HG02588 (cell line): ENCODE results near the gene MICU1.
"Not testable (repeated sequence)": the region's sequence is repeated elsewhere in the genome, so short reads cannot be mapped to it uniquely, and the experiment has no call there.

ENCODE experiments used
- ATAC-seq: cut with Tn5 transposase; IDR thresholded peaks from one replicate; pipeline ENCODE4 v1.9.1; 2021; ENCODE audit warnings: mild to moderate bottlenecking, moderate library complexity; ENCODE audit not compliant: unreplicated experiment

The MICU1 gene

DNA sequence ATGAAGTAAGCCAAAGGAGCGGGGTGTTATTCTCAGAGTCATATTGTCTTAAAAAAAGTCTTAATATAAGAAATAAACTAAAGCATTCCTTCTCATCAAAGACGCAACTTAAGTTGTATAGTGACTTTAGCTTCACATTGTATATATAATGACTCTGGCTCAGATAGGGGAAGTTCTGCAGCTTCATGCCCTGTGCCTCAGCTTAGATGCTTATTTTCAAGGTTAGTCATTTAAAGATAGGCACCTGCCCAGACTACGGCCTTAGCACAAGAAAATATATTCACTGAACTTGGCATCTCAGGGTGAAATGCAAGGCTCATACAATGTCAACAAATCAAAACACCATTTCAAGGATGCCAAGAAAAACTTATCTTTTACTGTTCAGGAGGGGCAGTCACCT is 218.4 kb downstream of the MICU1 start:
- ATAC-seq = no peak

DNA sequence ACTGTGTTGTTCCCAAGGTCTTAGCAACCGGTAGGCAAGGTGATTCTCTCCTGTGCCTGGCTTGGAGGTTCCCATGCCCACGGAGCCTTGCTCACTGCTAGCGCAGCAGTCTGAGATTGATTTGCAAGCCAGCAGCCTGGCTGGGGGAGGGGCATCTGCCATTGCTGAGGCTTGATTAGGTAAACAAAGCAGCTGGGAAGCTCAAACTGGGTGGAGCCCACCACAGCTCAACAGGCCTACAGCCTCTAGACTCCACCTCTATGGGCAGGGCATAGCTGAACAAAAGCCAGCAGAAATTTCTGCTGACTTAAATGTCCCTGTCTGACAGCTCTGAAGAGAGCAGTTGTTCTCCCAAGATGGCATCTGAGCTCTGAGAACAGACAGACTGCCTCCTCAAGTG is 230.3 kb downstream of the MICU1 start:
- ATAC-seq = not testable (repeated sequence)

DNA sequence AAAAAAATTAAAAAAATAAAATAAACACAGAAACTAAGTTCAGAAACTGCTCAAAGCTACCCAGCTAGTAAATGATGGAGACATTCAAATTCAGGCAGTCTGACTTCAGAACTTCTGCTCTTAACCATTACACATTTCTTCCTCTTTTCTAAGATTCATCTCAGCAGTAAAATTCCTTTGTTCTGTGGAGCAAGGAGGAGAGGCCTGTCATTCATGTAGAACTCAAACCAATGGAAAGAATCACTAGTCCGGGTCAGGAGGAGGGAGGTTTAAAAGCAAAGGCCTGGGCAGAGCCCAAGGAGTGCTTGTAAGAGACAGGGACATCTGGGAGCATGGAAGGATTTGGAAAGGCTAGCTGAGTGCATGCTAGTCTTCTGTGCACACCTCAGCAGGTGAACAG is 233.3 kb downstream of the MICU1 start:
- ATAC-seq = no peak

DNA sequence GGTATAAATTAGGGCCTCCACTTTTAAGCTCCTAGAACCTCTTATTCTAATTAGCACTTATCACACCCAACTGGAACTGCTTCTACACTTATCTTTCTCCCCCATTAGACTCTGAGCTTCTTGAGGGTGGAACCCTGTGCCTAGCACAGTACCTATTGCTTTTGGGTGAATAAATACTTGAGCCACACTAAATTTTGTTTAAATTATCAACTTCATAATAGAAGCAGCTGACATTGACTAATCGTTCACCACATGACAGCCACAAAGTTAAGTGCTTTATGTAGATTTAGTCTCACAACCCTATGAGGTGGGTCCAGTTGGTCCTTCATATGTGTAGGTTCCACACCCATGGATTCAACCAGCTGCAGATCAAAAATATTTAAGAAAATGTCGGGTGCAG is 235.1 kb downstream of the MICU1 start:
- ATAC-seq = no peak

DNA sequence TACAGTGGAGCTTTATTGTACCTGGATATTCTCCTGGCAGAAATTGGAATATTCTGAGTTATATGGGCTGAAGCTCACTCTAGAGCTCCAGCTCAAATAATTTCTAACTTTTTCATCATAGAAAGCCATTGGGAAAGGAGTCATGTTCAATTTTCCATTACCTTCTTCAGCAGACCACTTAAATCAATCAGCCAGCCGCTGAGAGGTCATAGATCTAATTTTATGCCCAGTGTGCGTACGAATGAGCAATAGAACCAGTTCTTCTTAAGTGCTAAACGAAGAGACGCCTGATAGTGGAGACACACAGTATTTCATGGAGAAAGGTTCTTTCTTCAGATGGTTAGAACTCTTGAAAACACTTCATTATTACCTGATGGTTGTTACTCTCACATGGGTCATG is 236.2 kb downstream of the MICU1 start:
- no peak for ATAC-seq

DNA sequence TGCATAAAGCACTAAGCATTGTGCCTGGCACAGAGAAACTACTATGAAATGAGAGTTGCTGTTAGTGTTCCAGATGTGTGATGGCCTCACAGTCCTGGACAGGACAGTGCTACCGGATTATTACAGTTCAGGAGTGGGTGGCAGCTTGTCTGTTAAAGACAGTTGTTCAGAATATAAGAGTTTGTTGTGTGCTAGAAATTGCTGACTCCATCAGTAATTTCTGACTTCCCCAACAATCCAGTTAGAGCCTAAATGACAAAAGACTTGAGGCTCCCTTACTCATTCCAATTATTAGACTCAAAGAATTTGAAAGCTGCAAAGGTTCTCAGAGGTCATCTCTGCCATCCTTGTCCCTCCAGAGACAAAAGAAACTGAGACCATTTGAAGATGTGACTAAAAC is 236.9 kb downstream of the MICU1 start:
- ATAC-seq = no peak

DNA sequence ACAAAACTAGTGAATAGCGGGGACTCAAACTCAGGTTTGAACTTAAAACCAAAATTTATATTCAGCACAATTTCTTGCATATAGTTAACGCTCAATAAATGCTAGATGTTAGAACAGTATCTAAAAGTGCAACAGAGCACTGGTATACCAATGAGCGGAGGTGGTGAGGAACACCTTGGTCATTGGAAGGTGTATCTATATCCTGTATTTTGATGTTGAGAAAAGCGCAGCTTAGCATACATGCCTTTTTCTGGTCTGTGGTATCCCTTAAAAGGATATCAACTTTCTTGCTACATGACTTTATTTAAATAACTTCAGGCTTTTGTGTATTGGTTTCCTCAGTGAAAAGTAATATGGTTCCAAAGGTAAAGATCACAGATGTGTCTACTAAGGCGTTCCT is 237.8 kb downstream of the MICU1 start:
- ATAC-seq = no peak

DNA sequence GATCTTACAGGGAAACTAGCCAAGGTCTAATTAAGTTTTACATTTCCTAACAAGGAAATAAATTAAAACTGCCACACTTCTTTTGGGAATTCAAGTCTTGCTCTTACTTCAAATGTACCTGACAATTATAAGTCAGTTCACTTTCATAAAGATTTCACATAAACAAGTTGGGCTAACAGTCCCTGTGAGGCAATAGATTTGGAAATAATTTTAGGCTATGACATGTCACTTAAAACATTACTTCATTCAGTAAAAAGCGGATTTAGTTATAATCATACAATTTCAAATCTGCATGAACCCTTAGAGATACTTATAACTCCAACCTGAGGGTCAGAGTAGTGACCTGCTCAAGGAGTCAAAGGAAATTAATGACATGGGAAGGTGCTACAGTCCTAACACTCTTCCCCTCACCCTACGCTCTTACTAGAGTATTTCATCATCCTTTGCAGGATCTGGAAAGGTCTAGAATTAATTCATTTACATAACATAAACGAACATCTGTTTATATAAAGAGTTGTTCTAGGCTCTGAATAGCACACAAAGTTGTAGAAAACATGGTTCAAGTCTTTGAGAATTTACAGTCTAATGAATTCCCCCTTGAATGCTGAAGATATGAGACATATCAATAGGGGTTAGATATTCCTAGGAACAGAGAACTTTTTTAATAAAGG is 238.8 kb downstream of the MICU1 start:
- no peak for ATAC-seq

DNA sequence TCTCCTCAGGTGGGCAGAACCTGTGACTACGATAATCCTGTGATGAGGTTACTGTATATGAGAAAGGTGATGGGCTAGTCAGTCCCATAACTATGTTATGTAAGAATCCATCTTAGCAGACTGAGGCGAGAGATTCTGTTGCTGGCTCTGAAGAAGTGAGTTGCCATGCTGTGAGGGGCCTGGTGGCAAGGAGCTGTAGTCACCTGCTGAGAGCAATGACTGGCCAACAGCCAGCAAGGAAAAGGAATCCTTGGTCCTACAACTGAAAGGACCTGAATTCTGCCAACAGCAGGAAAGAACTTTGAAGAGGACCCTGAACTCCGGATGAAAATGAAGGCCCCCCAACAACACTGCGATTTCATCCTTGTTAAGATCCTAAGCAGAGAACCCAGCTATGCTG is 240.2 kb downstream of the MICU1 start:
- no peak for ATAC-seq

DNA sequence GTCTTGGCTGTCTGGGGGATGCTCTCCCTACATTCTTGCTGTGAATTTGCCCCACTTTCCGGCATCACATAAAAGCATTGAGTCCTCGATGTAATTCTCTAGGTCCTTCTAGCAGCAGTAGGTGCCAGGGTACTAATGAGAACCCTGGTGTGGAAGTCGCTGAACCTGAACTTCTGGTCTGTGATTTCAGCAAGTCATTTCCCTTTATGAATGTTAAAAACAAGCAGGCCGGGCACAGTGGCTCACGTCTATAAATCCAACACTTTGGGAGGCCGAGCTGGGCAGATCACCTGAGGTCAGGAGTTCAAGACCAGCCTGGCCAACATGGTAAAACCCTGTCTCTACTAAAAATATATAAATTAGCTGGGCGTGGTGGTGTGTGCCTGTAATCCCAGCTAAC is 240.9 kb downstream of the MICU1 start:
- not testable (repeated sequence) for ATAC-seq

DNA sequence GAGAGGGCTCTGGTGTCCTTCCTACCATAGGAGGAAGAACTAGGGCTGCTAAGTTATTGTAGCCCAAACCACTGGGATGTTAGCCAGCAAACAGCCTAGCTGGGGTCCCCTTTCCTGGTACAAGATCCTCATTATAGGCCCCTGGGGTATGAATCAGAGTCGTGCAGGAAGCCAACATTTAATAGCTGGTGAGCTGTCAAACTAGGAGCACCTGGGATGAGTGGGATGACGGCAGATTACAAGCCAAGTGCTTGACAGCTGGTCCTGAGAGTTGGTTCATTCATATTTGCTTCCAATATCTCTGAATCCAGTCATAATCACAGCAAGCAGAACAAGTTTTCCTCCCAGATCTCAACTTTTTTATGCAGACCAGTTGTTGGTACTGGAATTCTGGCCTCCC is 246.1 kb downstream of the MICU1 start:
- no peak for ATAC-seq

DNA sequence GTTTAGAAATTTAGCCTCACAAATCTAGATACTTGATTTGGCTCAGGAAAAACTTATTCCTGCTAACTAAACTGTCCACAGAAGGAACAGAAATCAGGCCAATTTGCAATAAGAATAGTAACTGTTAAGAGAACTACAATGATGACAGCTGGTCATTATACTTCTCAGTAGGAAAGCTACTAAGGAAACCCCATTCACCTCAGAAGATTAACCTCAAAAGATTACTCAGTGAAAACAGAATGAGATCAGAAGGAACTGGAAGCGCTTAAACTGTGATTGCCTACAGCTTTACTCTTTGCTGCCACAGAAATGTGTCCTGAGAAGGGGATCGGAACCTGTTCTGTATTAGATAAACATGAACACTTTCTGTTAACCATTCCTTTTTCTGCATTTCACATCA is 246.8 kb downstream of the MICU1 start:
- no peak for ATAC-seq

DNA sequence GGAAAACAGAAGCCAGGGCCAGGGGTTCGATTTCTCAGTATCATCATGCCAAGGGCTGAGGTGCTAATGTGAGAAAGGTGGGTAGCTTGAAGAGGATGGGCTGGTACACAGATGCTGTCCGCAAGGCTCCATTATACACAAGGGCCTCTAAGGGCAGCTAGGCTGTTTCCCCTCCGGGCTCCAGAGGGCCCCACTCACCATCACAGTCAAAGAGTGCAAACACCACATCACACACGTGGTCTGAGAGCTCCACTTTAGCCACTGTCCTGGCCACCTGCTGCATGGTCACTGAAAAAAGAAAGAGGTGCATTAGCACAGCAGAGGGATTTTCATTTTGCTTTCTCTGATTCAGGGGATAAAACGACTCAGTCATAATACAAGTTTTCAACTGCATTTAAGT is 250.3 kb downstream of the MICU1 start:
- no peak for ATAC-seq

DNA sequence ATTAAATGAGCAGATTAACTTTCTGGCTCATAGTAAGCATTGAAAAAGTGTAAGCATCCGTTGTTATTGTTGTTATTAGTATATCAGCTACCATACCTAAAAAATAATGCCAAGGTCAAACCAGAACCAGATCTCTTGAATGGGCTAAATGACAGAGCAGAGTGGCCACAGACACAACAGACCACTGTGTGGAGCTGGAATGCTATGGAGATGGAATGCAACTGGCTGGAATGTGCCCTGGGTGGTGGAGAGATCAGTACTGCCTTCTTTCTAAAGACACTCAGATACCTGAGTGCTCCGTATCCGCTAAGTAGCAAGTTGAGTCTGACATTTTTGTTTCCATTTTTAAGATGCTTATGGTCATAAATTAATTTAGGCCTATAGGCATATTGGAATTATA is 250.7 kb downstream of the MICU1 start:
- no peak for ATAC-seq

DNA sequence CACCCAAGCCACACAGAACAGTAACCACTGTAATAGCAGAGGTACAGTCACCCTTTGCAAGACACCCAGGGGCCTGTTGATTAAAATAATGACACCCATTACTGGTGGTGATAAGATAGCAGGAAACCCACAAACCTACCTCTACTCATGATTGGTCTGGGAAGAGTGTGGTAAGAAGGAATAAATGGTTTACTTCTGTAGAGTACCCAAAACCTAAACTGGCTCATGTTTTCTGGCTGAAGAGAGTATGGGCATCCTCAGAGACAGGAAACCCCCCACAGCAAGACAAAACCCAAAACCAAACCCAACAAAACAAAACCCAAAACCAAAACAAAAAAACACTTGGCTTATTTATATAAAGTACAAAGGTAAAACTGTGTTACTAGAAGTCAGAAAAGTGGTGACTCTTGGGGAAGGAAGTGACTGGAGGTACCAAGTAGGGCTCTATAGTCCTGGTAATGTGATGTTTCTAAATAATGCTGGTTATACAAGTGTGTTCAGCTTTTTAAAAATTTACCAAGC is 255.6 kb downstream of the MICU1 start:
- ATAC-seq = no peak

DNA sequence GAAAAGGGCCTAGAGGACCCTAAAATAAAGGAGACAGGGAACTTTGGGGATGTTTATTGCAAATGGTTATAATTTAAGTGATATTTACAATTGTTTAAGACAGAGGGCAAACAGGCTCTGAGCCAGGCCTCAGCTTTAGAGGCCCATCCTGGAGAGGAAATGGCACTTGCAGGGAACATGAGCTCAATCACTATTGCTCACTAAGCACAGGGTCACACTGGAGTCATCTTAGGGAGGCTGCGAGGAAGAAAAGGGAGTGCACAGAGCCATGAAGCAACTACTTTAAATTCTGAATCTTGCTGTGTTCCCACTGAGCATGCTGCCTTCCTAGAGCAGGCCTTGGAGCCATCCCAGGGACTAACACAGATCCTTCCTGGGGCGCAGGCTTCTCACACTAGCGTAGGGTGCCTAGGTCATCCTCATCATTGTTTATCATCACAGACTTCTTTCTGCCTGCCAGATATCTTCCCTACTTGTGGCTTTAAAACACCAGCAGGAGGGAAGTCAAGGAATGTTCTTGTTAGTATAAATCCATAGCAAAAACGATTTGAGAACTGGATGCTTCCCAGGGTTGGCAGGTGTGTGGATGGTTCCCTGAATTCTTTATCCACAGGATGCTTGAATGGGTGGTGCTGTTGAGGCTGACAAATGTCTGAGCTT is 258.4 kb downstream of the MICU1 start:
- ATAC-seq = no peak

DNA sequence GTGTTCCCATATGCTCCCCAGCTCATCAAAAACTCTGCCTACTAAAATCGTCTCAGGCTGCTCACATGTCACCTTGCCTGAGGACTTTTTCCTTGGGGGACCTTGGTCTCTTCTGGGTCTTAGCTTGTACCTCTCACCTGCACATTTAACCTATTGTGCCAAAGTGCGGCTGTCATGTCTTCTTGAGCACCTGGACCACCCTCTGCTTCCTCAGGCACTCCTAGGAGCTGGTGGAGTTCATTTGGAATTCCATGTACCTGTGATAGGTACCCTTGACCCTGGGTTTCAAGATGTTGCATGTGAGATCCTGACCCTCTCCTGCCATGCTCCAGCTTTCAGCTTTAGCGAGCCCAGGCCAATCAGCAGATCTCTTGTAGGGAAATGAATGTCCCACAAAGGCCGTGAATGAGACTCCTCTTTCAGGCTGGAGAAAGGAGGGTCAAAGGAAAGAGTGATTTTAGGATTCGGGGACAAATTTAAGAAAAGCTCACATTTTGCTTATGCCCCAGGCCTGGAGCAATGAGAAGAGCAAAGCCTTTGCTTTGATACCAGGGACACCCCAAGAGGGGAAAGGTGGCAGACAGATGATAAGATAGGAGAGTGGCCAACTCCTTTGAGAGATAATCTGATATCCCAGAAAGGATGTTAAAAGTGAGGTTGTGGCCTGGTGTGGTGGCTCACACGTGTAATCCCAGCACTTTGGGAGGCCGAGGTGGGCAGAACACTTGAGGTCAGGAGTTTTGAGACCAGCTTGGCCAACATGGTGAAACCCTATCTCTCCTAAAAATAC is 260.6 kb downstream of the MICU1 start:
- ATAC-seq = no peak

DNA sequence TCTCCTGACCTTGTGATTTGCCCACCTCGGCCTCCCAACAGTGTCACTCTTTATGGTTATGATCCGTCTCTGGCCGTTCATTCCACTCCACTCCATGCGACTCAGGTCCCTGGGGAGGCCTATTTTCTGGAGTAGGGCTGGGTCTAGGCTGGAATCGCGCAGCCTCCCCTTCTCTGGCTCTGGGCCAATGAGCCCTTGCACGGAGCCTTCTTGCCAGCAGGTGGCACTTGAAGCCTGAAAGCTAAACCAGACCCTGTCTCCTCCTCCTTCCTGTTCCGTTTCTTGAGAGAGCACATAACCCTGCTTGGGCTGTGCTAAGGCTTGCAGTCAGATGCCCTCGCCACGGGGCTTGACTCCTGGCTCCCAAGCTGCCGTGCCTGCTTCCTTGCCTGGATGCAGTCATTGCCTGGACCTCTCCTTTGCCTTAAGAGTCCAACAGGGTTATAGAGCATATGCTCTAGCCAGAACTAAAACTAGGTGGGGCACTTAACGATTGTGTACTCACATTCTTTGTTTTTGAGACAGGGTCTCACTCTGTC is 261.6 kb downstream of the MICU1 start:
- ATAC-seq = peak; percentile 93

DNA sequence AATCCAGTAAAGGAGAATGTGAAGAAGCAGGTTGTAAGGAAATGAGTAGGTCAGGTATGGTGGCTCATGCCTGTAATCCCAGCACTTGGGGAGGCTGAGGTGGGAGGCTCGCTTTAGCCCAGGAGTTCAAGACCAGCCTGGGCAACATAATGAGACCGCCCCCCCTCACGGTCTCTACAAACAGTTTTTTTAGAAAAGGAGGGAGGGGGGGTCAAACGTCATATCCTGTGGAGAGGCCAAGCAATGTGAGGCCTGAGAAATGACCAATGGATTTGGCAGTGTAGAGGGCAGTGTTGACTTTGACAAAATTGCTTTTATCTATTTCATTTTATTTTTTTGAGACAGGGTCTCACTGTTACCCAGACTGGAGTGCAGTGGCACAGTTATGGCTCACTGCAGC is 268.9 kb downstream of the MICU1 start:
- no peak for ATAC-seq

DNA sequence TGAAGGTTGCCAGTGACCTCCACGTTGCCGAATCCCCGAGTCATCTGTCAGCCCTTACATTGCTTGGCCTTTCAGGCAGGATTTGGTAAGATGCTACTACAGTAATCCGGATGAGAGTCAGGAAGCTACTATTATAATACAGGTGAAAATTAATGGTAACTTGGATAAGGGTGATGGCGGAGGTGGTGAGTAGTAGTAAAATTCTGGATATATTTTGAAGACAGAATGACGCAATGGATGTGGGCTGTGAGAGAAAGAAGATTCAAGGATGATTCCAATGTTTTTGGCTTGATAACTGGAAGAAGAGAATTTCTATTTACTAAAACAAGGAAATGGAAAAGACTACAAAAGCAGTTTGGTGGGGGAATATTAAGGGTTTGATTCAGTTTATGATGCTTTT is 269.8 kb downstream of the MICU1 start:
- ATAC-seq = no peak

DNA sequence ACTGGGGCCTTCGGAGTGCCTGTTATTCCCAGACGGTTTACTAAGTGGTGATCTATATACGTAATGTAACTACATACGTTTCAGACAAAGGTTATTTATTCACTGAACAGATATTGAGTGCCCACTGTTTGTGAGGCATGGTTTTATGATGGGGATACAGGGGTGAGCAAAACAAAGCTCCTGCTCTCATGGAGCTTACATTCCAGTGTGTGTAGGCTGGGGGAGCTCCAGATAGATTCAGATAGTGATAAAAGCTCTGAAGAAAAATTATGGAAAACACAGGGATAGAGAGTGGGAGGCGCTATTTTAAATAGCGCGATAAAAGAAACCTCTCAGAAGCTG is 270.7 kb downstream of the MICU1 start:
- ATAC-seq = peak; percentile 5
